GM12874 (cell line): ENCODE results near the gene PRKN.

Experiments used
- TF ChIP-seq, protein P1 (sequence below): IDR thresholded peaks from 2 replicates; pipeline ENCODE4 v1.5.1; 2011; ENCODE audit warnings: low read depth, mild to moderate bottlenecking, control low read depth, low read length, moderate library complexity; ENCODE audit not compliant: insufficient read depth

PRKN gene

DNA sequence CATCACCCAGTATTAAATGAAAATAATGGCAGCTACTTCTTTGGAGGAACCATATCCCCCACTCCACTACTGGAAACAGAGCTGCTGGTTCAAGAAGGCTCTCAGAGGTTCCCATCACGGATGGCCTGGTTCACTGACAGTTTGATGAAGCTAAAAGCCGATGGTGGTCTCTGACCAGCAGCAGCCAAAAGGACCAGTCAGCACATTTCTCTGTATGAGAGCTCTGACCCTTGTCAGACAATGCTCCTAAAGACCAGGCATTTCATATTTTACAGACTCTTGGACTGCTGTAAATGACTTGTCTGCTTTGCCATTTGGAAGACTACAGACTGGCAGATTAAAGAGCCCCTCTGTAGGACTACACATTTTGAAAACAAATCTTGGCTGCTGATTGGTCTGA is 16.6 kb downstream of the PRKN start:
- TF ChIP-seq, protein P1, sequence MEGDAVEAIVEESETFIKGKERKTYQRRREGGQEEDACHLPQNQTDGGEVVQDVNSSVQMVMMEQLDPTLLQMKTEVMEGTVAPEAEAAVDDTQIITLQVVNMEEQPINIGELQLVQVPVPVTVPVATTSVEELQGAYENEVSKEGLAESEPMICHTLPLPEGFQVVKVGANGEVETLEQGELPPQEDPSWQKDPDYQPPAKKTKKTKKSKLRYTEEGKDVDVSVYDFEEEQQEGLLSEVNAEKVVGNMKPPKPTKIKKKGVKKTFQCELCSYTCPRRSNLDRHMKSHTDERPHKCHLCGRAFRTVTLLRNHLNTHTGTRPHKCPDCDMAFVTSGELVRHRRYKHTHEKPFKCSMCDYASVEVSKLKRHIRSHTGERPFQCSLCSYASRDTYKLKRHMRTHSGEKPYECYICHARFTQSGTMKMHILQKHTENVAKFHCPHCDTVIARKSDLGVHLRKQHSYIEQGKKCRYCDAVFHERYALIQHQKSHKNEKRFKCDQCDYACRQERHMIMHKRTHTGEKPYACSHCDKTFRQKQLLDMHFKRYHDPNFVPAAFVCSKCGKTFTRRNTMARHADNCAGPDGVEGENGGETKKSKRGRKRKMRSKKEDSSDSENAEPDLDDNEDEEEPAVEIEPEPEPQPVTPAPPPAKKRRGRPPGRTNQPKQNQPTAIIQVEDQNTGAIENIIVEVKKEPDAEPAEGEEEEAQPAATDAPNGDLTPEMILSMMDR = no peak

- TF ChIP-seq, protein P1 = no peak
Observed at GRCh38 chr6:162710419-162710818, 17.1 kb downstream of the PRKN start.

DNA sequence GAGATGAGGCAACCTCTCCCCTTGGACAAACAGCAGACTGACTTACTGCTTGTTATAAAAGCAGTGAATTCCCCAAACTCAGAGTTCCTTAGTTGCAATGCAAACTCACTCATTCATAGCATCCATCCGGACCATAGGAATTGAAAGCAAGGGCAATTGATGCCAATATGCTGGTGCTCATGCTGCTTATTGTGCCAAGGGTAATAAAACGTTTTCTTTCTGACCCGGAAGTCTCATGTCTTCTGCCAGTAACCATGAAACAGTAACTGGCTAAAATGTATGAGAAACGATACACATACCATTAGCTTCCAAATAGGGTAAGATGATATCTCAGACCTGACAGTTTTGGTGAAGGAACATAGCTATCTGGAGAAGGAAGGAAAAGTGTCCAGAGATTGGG is 18.1 kb downstream of the PRKN start:
- TF ChIP-seq, protein P1 = no peak

- TF ChIP-seq, protein P1 = no peak
Observed at GRCh38 chr6:162708971-162709370, 18.6 kb downstream of the PRKN start.

DNA sequence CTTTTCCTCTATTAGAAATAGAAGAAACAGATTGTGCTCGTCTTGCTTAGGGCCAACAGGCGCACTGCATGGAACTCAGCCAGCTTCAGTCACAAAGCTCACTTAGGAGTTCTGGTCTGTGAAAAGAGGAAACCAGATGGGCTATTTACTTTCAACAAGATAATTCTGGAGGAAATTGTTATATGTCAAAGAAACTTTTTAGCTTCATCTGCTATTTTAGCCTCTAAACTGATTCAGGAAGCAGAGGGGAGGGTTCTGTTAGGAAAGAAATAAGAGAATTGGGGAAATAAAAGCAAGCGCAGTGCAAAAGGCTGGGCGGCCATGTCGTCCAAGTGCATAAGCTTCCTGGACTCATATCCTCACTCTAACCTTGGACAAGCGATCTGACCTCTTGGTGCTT is 21.3 kb downstream of the PRKN start:
- TF ChIP-seq, protein P1 = no peak

DNA sequence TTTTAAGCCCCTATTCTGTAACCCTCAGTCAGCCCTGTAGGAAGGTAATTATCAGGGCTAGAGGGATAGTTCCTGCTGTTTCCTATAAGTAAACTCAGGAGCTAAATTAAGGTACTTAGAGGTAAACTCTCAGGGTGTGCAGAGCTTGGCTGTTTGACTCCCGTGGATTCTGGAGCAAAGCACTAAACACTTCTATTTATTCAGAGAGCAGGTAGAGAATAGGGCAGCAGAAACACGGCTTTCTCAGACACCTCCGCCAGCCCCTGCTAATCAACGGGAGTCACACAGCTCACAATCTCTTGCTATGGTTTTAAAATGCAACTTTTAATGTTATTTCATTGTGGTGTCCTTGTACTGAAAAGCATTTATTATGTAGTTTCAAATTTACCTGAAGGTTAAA is 21.8 kb downstream of the PRKN start:
- TF ChIP-seq, protein P1 = no peak

DNA sequence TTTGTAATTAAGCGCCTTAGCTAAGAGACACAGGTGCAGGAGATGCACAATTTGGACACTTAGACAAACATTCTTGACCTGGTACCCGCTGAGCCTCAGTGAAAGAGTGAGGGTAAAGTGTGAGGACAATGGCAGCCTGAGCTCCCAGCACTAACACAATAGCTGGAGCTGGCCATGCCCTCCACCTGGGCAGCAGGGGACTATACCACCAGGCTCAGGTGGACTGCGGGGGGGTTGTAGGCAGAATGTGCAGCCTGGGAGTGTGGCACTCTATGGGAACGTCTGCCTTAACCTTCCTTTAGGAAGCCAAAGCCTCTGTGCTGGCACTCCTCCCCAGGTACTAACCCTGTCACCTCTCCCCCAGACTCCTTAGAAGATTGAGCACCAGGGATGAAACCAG is 23.6 kb downstream of the PRKN start:
- TF ChIP-seq, protein P1 = no peak

DNA sequence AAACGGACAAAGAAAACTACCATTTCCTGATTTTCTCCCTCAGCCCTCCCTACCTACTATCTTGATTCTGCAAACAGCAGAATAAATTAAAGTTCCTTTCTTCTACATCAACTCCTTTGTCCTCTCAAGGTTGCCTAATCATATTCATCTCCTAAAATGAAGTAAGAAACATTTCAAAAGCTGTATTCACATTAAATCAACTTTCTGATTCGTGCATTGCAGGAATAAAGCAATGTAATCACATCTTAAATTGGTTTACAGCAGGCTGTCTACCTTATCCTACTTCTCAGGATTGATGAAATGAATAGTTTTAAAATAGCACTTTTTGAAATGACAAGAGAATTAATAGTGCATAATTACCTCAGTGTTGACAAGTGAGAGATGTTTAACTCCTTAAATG is 25.1 kb downstream of the PRKN start:
- TF ChIP-seq, protein P1 = no peak
